Mucosa of rectum (tissue), 2 donors: ENCODE measurements around the gene ARFRP1.
"Not testable (repeated sequence)": the region's sequence is repeated elsewhere in the genome, so short reads cannot be mapped to it uniquely, and the experiment has no call there.

Experiments
- H3K27ac ChIP-seq, 2 donors: one replicate each; pipeline ENCODE4 v1.7.0; 2013; ENCODE audit warnings: inconsistent platforms in 2 of 2, low read depth in 2 of 2, low read length in 2 of 2
- H3K27me3 ChIP-seq, 2 donors: one replicate each; pipeline ENCODE4 v1.7.0; 2013; ENCODE audit warnings: low read length in 2 of 2; ENCODE audit not compliant: control insufficient read depth in 2 of 2, insufficient read depth in 2 of 2
- H3K36me3 ChIP-seq, 2 donors: one replicate each; pipeline ENCODE4 v1.7.0; 2013; ENCODE audit warnings: low read length in 2 of 2; ENCODE audit not compliant: control insufficient read depth in 2 of 2, insufficient read depth in 2 of 2
- H3K4me1 ChIP-seq, 2 donors: one replicate each; pipeline ENCODE4 v1.7.0; 2013; ENCODE audit warnings: low read length in 2 of 2, mild to moderate bottlenecking in 1 of 2; ENCODE audit not compliant: control insufficient read depth in 2 of 2, insufficient read depth in 2 of 2
- H3K4me3 ChIP-seq, 2 donors: one replicate each; pipeline ENCODE4 v1.7.0; 2013; ENCODE audit warnings: low read length in 2 of 2
- H3K9ac ChIP-seq, 2 donors: one replicate each; pipeline ENCODE4 v1.7.0; 2013; ENCODE audit warnings: low read length in 2 of 2, low read depth in 1 of 2, mild to moderate bottlenecking in 1 of 2
- H3K9me3 ChIP-seq, 2 donors: one replicate each; pipeline ENCODE4 v1.7.0; 2013; ENCODE audit warnings: low read length in 2 of 2; ENCODE audit not compliant: control insufficient read depth in 2 of 2
- donor health status: healthy.
- donor health status: Normal muscosa, but diverticular disease.

The ARFRP1 gene

GRCh38 chr20:63661959-63662812 lies 45.6 kb downstream of the ARFRP1 start:
- H3K9ac ChIP-seq: no peak overlapping the region
- no peak overlapping the region for H3K27ac ChIP-seq
- no peaks in the 10 kb centered on the region for H3K27me3 ChIP-seq
- H3K4me3 ChIP-seq: no peak overlapping the region
- peaks cover 14 to 17% of the 10 kb centered on the region in 2 donors for H3K4me1 ChIP-seq
- H3K36me3 ChIP-seq: peaks cover 6 to 41% of the 10 kb centered on the region in 2 donors
- no peaks in the 10 kb centered on the region for H3K9me3 ChIP-seq

- Histone ChIP-seq H3K9ac (no peak overlapping the region), H3K27me3 (no peaks in the 10 kb centered on the region), H3K4me1 (peaks cover 14 to 17% of the 10 kb centered on the region in 2 donors), H3K27ac (no peak overlapping the region), H3K9me3 (no peaks in the 10 kb centered on the region), H3K36me3 (peaks cover 5 to 35% of the 10 kb centered on the region in 2 donors), H3K4me3 (no peak overlapping the region)
Measured at GRCh38 chr20:63661108-63661507, 46.7 kb downstream of the ARFRP1 start.

- H3K9ac ChIP-seq: no peak overlapping the region
Measured at GRCh38 chr20:63660622-63661021, 47.2 kb downstream of the ARFRP1 start.

GRCh38 chr20:63660174-63660573 lies 47.6 kb downstream of the ARFRP1 start:
- peaks cover 14 to 17% of the 10 kb centered on the region in 2 donors for H3K4me1 ChIP-seq
- not testable (repeated sequence) for H3K27me3 ChIP-seq
- peaks cover 5 to 31% of the 10 kb centered on the region in 2 donors for H3K36me3 ChIP-seq

More at GRCh38 chr20:63660622-63661021, 47.2 kb downstream of the ARFRP1 start:
- Histone ChIP-seq H3K27me3 (no peaks in the 10 kb centered on the region), H3K4me1 (peaks cover 14 to 17% of the 10 kb centered on the region in 2 donors), H3K4me3 (no peak overlapping the region), H3K27ac (no peak overlapping the region), H3K36me3 (peaks cover 5 to 32% of the 10 kb centered on the region in 2 donors), H3K9me3 (no peaks in the 10 kb centered on the region)

GRCh38 chr20:63659370-63659769 lies 48.4 kb downstream of the ARFRP1 start:
- H3K9me3 ChIP-seq: no peaks in the 10 kb centered on the region
- H3K36me3 ChIP-seq: peaks cover 5 to 26% of the 10 kb centered on the region in 2 donors
- H3K9ac ChIP-seq: peak overlapping the region; percentile 67 to 80
- peaks cover 14 to 17% of the 10 kb centered on the region in 2 donors for H3K4me1 ChIP-seq
- peak overlapping the region in 1 of 2 donors; percentile 84 for H3K27ac ChIP-seq
- peak overlapping the region; percentile 93 to 94 for H3K4me3 ChIP-seq
- peaks cover 0 to 3% of the 10 kb centered on the region in 2 donors for H3K27me3 ChIP-seq

More at GRCh38 chr20:63660174-63660573, 47.6 kb downstream of the ARFRP1 start:
- H3K27ac ChIP-seq, H3K9me3 ChIP-seq, H3K4me3 ChIP-seq, H3K9ac ChIP-seq: not testable (repeated sequence)

GRCh38 chr20:63658749-63659187 lies 49.0 kb downstream of the ARFRP1 start:
- H3K9me3 ChIP-seq: no peaks in the 10 kb centered on the region
- H3K27ac ChIP-seq: peak overlapping the region; percentile 79 to 84
- peak overlapping the region; percentile 67 to 80 for H3K9ac ChIP-seq
- peaks cover 18% of the 10 kb centered on the region in 2 donors for H3K4me1 ChIP-seq
- peaks cover 5 to 26% of the 10 kb centered on the region in 2 donors for H3K36me3 ChIP-seq
- H3K4me3 ChIP-seq: peak overlapping the region; percentile 93 to 94
- peaks cover 3 to 7% of the 10 kb centered on the region in 2 donors for H3K27me3 ChIP-seq

GRCh38 chr20:63657937-63658748 lies 49.6 kb downstream of the ARFRP1 start, which contains the start of gene RTEL1:
RTEL1 (plus strand) TSS chr20:63658312; CDS start chr20:63659403, 1,091 bp downstream.
- Histone ChIP-seq H3K4me1 (peaks cover 21% of the 10 kb centered on the region in 2 donors), H3K27ac (peak within 1 kb of the TSS; percentile 79 to 84), H3K4me3 (peak within 1 kb of the TSS; percentile 93 to 94), H3K27me3 (peaks cover 3 to 7% of the 10 kb centered on the region in 2 donors), H3K9me3 (no peaks in the 10 kb centered on the region), H3K9ac (peak within 1 kb of the TSS; percentile 67 to 80), H3K36me3 (peaks cover 5 to 20% of the 10 kb centered on the region in 2 donors)

GRCh38 chr20:63657260-63657936 lies 50.4 kb downstream of the ARFRP1 start:
- Histone ChIP-seq H3K9me3 (no peaks in the 10 kb centered on the region), H3K27me3 (peaks cover 3 to 7% of the 10 kb centered on the region in 2 donors), H3K9ac (peak overlapping the region in 1 of 2 donors; percentile 67), H3K27ac (peak overlapping the region; percentile 79 to 84), H3K4me3 (peak overlapping the region; percentile 93 to 94), H3K4me1 (peaks cover 23 to 25% of the 10 kb centered on the region in 2 donors), H3K36me3 (peaks cover 5 to 13% of the 10 kb centered on the region in 2 donors)

GRCh38 chr20:63656451-63656850 lies 51.3 kb downstream of the ARFRP1 start:
- Histone ChIP-seq H3K4me3 (no peak overlapping the region), H3K4me1 (peaks cover 24 to 25% of the 10 kb centered on the region in 2 donors), H3K27ac (no peak overlapping the region), H3K9ac (no peak overlapping the region), H3K36me3 (peaks cover 0 to 4% of the 10 kb centered on the region in 2 donors), H3K9me3 (no peaks in the 10 kb centered on the region), H3K27me3 (peaks cover 9 to 10% of the 10 kb centered on the region in 2 donors)
